ENCODE results near the gene CLOCK. TPM values are rescaled to one million over a fixed set of nuclear protein-coding genes. Genes with fewer than 3 reads are reported as not detected.
A peak's percentile ranks its signal among the peaks of the same experiment; 100 is the strongest.

CLOCK gene
- polyA plus RNA-seq, 1 donor, result 17.6 TPM

DNA sequence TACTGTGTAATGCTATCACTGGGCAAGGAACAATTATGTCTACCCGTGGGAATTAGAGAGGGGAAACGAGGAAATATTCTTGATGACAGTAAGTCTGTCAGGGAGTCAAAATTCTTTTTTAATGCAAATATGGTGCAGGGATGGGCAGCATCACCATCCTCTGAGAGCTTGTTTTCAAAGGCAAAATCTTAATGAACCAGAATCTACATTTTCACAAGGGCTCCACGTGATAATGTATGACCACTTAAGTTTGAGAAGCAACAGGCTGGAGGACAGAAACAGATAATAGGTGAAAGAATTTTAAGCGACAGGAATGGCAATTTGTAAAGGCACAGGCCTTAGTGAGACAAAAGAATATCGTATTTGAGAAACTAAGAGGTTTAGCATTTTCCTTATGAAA is 63.4 kb downstream of the CLOCK start:
- no peak for DNase-seq (ENCODE audit: low read depth)

DNA sequence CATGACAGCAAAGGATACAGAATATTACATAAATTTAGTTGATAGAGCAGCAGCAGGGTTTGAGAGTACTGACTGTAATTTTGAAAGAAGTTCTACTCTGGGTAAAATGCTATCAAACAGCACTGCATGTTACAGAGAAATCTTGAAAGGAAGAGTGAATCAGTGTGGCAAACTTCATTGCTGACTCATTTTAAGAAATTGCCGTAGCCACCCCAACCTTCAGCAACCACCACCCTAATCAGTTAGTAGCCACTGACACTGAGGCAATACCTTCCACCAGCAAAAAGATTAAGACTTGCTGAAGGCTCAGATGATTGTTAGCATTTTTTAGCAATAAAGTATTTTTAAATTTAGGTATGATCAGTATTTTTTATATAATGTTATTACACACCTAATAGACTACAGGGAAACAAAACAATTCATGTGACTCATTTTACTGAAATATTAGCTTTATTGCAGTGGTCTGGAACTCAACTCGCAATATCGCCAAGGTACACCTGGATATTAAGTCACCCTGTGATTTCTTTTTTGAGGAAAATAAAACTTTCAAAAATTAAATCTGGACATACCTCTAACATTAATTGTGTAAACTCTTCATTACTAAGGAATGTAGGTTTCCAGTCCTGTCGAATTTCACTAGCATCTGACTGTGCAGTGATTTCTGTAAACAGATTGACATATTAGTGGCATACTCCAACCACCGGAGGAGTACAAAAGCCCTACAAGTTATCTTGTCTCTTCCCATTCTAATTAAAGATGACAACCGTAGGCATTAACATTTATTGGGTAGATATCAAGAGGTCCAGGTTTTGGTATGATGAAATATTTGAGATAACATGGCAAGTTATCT is 71.1 kb downstream of the CLOCK start:
- no peak for DNase-seq (ENCODE audit: low read depth)

DNA sequence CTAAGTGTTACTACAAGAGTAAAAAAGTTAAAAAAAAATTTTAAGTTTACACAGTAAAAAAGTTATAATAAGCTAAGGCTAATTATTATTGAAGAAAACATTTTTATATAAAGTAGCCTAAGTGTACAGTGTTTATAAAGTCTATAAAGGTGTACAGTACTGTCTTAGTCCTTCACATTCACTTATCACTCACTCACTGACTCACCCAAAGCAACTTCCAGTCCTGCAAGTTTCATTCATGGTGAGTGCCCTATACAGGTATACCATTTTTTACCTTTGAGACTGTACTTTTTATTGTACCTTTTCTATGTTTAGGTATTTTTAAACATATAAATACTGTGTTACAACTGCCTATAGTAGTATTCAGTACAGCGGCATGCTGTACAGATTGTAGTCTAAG is 76.7 kb downstream of the CLOCK start:
- no peak for DNase-seq (ENCODE audit: low read depth)

DNA sequence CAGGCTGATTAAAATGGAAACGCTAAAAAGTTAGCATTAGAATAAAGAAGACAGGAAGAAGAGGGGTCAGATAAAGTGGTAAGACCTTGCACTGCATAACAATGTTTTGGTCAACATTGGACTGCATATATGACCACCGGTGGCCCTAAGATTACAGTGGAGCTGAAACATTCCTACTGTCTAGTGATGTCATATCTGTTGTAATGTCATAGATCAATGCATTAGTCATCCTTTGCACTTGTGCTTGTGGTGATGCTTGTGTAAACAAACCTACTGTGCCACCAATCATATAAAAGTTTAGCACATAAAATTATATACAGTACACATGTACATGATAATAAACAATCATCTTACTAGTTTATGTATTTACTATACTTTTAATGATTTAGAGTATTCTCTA is 78.0 kb downstream of the CLOCK start:
- DNase-seq (ENCODE audit: low read depth), result no peak

DNA sequence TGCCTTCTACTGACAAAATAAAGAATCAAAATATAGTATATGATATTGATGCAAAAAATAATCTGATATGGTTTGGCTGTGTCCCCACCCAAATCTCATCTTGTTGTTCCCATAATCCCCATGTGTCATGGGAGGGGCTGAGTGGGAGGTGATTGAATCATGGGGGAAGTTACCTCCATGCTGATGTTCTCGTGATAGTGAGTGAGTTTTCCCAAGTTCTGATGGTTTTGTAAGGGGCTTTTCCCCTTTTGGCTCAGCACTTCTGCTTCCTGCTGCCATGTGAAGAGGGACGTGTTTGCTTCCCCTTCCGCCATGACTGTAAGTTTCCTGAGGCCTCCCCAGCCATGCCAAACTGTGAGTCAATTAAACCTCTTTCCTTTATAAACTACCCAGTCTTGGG is 80.7 kb downstream of the CLOCK start:
- no peak for DNase-seq (ENCODE audit: low read depth)

DNA sequence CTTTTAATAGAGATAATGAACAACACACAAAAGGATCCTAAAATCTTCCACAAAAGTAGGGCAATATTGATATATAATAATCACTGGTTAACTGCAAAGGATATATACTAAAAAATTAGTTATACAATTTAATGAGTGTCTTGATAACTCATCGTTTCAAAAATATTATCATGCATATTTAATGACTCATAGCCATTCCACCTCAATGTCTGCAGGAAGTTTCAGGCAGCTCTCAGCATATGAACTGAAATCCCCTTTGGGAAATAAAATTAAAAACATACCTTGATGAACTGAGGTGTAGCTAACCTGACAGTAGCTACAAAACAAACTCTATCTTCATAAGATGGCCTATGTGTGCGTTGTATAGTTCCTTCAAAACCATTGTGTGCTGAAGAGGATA is 88.1 kb downstream of the CLOCK start:
- DNase-seq (ENCODE audit: low read depth), result no peak

DNA sequence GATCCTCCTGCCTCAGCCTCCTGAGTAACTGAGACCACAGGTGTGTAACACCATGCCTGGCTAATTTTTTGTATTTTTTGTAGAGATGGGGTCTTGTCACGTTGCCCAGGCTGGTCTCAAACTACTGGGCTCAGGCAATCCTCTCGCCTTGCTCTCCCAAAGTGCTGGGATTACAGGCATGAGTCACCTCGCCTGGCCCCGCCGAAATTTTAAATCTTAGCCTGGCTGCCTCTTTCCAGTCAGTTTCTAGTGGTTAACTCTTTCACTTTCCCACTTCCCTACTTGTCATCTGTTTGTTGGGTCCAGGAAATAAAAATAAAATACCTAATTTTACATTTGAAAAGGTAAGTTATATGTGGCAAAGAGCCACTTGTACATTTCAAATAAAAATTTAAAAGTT is 88.5 kb downstream of the CLOCK start:
- DNase-seq (ENCODE audit: low read depth), result no peak

DNA sequence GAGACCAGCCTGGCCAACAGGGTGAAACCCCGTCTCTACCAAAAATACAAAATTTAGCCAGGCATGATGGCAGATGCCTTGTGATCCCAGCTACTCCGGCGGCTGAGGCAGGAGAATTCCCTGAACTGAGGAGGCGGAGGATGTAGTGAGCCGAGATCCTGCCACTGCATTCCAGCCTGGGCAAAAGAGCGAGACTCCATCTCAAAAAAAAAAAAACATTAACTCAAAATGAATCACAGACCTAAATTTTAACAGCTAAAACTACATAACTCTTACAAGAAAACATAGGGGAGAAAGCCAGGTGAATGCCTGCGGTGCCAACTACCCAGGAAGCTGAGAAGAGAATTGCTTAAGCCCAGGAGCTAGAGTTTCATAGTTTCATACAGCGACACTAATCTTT is 96.1 kb downstream of the CLOCK start:
- no peak for DNase-seq (ENCODE audit: low read depth)

DNA sequence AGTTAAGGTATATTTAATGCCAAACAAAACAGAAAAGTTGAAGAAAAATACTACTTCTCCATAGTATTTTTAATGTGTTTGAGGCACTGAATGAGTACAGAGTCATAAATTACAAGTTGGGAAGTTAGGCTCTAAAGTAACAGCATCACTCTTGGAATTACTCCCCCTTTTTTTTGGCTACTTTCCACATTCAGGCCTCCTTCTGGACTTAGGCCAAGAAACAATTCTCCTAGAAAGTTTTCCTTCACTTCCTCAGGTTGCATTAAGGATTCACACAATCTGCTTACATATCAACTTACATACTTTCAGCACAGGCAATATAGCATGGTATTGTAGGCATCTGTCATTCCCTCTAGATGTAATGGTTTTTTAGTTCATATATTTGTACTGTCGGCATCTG is 98.9 kb downstream of the CLOCK start:
- DNase-seq (ENCODE audit: low read depth), result peak; percentile 22

DNA sequence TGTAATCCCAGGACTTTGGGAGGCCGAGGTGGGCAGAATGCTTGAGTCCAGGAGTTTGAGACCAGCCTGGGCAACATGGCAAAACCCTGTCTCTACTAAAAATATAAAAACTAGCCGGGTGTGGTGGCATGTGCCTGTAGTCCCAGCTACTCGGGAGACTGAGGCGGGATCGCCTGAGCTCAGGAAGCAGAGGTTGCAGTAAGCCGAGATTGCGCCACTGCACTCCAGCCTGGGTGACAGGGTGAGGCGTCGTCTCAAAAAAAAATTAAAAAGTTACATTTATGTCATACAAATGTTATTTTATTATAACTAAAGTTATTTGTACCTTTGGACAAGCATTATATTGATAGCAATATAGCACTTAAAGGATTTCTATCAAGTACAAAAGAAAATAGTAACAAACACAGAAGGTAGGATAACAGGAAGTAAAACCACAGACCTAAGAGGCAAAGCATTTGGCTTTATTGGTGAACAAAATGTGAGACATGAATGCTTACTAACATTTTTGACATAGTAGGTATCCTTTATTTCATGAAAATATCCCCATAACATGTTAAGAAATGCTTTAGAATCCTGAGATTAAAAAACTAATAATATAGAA is 99.5 kb downstream of the CLOCK start:
- DNase-seq (ENCODE audit: low read depth), result no peak

DNA sequence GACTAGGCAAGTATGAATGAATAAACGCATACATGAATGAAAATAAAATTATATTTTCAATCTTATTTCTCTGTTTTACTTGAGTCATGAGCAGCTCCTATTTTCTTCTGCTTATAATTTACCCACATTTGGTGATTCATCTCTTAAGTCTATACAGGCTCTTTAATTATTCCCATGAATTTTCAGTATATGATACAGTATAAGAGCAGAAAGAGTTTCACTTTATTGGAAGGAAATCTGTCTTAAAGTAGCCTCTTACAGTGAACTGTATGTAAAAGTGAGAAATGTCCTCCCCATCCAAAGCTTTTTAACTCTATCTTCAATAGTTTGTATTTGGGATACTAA is 100.2 kb downstream of the CLOCK start:
- DNase-seq (ENCODE audit: low read depth), result no peak

DNA sequence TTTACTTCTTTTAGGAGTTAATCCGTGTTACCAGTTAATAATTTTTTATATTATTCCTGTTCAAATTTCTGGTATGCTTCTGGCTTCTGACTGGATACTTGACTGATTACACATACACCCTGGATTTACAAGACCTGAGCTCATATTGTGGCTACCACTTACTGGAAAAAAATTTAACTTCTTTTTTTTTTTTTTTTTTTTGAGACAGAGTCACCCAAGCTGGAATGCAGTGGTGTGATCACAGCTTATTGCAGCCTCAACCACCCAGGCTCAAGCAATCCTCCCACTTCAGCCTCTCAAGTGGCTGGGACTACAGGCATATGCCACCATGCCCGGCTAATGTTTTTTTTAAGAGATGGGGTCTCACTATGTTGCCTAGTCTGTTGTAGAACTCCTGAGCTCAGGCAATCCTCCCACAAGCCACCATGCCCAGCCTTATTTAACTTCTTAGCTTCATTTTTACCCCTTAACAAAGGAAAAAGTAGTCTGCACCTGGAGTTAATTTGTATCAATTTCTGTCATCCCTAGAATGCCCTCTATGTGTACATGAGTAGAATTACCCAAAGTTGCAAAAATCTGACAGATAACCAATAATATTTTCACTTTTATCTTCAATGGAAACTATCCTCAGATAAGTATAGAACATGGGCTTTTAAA is 100.7 kb downstream of the CLOCK start:
- DNase-seq (ENCODE audit: low read depth), result no peak

DNA sequence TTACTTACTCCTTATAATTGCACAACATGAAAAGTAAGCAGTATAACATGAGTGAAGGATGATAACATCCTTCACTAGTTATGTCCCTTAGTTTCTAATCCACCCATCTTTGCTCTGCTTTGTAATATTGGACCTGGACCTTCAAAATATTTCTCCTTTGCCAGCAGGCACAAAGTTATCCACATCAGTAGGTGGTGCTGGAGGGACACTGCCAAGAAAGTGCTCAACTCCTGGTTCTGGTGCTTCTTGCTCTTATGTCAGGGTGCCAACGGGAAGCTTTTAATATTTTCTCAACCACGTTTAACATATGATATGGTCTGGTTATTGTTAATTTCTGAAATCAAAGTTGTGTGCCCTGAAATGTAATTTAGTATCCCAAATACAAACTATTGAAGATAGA is 101.9 kb downstream of the CLOCK start:
- DNase-seq (ENCODE audit: low read depth), result no peak

DNA sequence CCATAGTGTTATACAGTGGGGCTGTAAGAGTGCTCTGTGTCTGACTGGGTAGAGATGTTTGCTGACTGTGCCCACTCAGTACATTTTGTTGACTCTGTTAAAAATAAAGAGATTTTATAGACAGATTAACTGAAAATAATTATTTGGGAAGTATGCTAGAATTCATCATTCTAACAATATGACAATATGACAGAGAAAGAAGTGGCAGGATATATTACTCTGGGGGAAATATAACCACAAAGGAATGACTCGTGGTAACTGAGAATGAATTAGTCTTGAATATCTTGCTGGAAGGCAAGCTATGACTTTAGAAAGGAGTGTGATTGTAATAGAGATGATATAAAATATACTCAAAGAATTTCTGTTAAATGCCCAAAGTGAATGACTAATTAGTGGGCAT is 104.2 kb downstream of the CLOCK start:
- no peak for DNase-seq (ENCODE audit: low read depth)

DNA sequence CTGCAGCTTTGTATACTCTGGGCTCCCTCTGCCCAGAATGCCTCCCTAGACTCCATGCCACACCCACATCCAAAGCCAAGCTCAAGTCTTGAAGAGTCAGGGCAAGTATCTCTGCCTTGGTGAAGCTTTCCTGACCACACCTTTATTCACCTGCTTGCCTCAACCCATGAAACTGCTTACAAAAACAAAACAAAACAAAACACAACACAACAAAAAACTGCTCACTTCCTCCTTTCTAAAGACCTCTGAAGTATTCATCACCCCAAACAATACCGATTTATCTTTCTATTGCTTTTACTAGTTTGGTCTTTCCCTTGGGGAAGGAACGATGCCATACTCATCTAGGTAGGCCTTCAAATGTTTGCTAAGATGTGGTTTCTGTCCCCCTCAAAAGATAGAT is 105.9 kb downstream of the CLOCK start:
- no peak for DNase-seq (ENCODE audit: low read depth)

DNA sequence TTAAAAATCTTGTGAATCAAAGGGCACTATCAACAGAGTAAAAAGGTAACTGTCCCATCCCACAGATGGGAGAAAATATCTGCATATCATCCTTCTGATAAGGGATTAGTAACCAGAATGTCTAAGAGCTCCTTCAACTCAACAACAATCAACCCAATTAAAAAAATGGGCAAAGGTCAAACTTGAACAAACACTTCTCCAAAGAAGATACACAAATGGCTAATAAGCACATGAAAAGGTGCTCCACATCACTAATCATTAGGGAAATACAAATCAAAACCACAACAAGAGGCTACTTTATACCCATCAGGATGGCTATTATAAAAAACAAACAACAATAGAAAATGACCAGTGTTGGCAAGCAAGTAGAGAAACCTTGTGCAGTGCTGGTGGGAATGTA is 107.7 kb downstream of the CLOCK start:
- no peak for DNase-seq (ENCODE audit: low read depth)

DNA sequence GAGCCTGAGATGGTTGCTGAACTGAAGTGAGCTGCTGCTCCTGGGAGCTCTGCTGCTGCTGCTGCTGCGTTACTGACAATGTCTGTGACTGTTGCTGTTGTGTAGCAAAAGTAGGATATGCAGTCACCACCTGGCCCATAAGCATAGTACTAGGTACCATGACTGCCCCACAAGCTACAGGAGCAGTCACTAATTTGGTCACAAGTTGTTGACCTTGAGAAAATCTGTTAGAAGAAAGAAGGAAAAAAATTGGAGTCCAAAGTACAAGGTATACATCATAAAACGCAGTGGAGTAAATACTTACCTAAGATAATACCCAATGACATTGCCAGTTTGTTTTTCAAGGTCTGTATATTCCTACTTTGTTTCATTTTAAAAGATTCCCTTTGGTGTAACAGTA is 108.4 kb downstream of the CLOCK start:
- DNase-seq (ENCODE audit: low read depth), result no peak

DNA sequence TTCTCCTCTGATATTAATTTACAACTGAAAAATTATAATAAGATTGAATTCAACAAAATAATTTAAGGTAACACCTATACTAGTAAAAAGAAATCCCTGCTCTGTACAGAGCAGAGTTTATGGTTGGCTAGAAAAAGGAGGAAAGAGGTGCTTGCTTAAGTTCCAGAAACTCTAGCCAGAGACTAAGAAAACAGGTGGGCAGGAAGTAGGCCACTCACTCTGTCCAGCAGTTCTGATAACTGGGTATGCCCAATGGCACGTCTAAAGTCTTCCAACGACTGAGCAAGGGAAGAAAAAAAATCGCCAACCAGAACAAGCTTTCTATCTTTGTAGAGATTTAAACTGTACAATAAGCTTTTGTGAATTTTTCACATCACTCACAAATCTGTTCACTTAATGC is 108.9 kb downstream of the CLOCK start:
- no peak for DNase-seq (ENCODE audit: low read depth)

DNA sequence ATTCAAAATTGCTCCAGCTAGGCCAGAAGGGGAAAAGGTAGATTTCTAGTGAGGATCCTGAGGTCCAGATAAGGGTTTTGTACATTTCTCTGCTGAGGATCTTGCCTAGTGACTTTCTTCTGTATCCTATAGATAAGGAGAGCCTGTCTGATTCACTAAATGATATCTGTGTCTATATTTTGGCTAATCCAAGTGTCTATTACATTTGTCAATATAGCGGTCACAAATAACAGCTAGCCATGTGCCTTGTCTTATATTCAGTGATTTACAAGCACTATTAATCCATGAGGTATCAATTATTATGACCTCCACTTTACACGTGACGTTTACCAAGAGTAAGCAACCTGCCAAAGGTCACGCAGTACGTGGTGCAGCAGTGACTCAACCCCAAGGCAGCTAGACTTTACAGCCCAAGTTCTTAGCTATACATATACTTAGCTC is 109.3 kb downstream of the CLOCK start:
- no peak for DNase-seq (ENCODE audit: low read depth)

DNA sequence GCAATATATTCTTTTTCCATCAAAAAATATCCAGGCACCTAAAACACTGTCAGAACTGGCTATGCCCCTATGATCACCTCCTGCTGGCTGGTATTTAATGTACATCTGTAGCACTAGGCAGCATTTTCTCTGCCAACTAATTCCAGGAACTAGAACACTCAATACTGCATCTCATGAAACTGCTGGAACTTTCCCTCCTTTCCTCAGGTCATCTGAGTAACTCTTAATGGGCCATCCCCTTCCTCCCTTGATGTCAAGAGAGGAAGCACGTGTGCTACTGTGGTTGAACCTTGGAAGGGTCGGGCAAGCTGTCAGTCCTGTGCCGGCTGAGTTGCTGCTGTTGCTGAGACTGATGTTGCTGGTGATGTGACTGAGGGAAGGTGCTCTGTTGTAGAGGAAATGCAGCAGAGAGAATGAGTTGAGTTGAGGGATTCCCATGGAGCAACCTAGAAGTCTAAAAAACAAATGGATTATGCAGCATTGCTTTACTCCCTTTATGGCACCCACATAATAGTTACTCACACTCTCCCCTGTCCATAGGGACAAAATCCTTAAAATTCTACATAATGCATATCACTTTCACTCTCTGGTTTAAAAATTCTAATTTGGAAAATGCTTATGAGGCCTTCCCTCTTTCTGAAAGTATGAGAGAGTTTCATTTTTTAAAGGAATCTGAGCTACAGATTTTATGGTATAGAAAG is 111.4 kb downstream of the CLOCK start:
- DNase-seq (ENCODE audit: low read depth), result no peak

DNA sequence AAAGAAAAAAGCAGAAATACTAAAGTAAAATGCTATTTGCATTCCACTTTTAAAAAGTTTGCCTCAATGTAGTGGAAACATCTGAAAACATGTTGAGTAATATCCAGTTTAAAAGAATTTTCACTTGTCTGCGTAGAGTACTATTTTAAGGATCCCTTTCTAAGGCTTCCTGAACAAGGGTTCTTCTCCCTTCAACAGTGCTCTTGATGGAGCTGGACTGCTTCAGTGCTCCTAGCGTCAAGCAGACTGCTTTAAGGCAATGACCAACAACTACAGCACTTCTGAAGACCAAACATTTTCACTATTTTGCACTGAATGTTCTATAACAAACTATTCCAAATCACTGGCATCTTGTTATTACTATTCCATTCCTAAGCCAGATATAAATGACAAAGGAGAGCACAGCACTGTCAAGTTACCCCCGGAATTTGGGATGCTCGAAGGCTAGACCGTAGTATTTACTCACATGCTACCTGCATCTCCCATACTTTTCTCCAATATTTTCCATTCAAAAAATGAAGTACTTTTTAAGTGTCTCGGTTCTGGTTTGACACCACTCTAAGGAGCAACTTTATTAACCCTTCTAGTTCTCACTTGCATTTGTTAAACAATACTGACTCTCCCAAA is 114.9 kb downstream of the CLOCK start:
- no peak for DNase-seq (ENCODE audit: low read depth)

DNA sequence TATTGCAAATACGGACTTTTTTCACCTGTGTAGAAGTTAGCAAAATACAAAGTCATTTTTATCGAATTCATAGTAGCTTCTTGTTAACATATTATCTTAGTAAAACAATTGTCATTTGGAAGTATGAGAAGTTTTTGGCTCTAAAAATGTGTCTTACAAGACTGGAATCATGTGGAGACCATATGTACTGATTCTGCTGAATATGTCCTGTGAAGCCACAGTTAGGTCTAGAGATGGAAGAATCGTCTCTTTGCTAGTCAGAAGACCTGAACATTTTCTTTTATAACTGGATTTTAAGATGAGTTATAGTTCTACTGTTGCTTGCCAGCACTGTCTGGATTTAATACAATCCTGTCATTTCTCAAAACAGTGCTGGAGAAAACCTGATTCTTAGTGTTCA is 121.9 kb downstream of the CLOCK start:
- DNase-seq (ENCODE audit: low read depth), result no peak

All from forelimb muscle (tissue), 1 donor.